Activated CD4-positive, alpha-beta T cell treated with anti-CD3 and anti-CD28 coated beads for 24 hours (primary cell): ENCODE data around the gene SLCO1B1.
"Not testable (repeated sequence)": the region's sequence is repeated elsewhere in the genome, so short reads cannot be mapped to it uniquely, and the experiment has no call there.

Experiments
- DNase-seq, 2 donors: peaks; one replicate each; pipeline ENCODE4 v3.0.0-alpha.2; 2020; ENCODE audit warnings: low read depth in 2 of 2

The SLCO1B1 gene

GRCh38 chr12:21130998-21131397 is at the start of gene SLCO1B1:
Gene SLCO1B1 (plus strand): TSS chr12:21131194. CDS start chr12:21141575, 10,381 bp downstream.
- no peak for DNase-seq

GRCh38 chr12:21084753-21085152 is 46.2 kb upstream of the SLCO1B1 start:
- DNase-seq, result not testable (repeated sequence)

- DNase-seq, result no peak
These were observed 19.3 kb upstream of the SLCO1B1 start for GRCh38 chr12:21111732-21112131.

- no peak for DNase-seq
These were observed 17.7 kb upstream of the SLCO1B1 start for GRCh38 chr12:21113266-21113665.

- no peak for DNase-seq
These were observed 13.0 kb upstream of the SLCO1B1 start for GRCh38 chr12:21117995-21118394.

GRCh38 chr12:21118760-21119159 is 12.2 kb upstream of the SLCO1B1 start:
- DNase-seq, result no peak

GRCh38 chr12:21129351-21129750 is 1.6 kb upstream of the SLCO1B1 start:
- no peak for DNase-seq

GRCh38 chr12:21129906-21130305 is 1.1 kb upstream of the SLCO1B1 start:
- DNase-seq, result no peak

GRCh38 chr12:21137318-21137999 is 6.5 kb downstream of the SLCO1B1 start:
- DNase-seq, result not testable (repeated sequence)

- no peak for DNase-seq
These were observed 7.0 kb downstream of the SLCO1B1 start for GRCh38 chr12:21138016-21138415.

- DNase-seq, result no peak
These were observed 13.3 kb downstream of the SLCO1B1 start for GRCh38 chr12:21144309-21144708.

GRCh38 chr12:21149861-21150260 is 18.9 kb downstream of the SLCO1B1 start:
- not testable (repeated sequence) for DNase-seq

- no peak for DNase-seq
These were observed 20.2 kb downstream of the SLCO1B1 start for GRCh38 chr12:21151184-21151583.

- no peak for DNase-seq
These were observed 24.7 kb downstream of the SLCO1B1 start for GRCh38 chr12:21155522-21156351.

GRCh38 chr12:21165048-21165447 is 34.1 kb downstream of the SLCO1B1 start:
- DNase-seq, result no peak

- DNase-seq, result peak in 1 of 2 donors; percentile 17
These were observed 39.0 kb downstream of the SLCO1B1 start for GRCh38 chr12:21169878-21170472.

GRCh38 chr12:21172079-21172478 is 41.1 kb downstream of the SLCO1B1 start:
- no peak for DNase-seq

GRCh38 chr12:21183721-21184275 is 52.8 kb downstream of the SLCO1B1 start:
- no peak for DNase-seq

GRCh38 chr12:21190016-21190415 is 59.0 kb downstream of the SLCO1B1 start:
- no peak for DNase-seq

- DNase-seq, result not testable (repeated sequence)
These were observed 83.4 kb downstream of the SLCO1B1 start for GRCh38 chr12:21214433-21214832.

GRCh38 chr12:21219206-21219605 is 88.2 kb downstream of the SLCO1B1 start:
- no peak for DNase-seq

- no peak for DNase-seq
These were observed 89.3 kb downstream of the SLCO1B1 start for GRCh38 chr12:21220266-21220665.
